HCT116 (cell line): ENCODE data around the gene CLRN3. TPM values are rescaled to one million over a fixed set of nuclear protein-coding genes. Genes with fewer than 3 reads are reported as not detected.

Experiments used
- ATAC-seq: fragments of 200-7000 bp; cut with Tn5 transposase; 2 replicates; pipeline ENCODE4 v1.9.1; 2020; ENCODE audit warnings: mild to moderate bottlenecking, moderate library complexity
- BruUV-seq: library from RNA; stranded (reverse); fragments of 400-500 nt; replicated peaks from 2 replicates; lab custom pipeline; 2021; lab: Mats Ljungman, UMichigan
- CTCF ChIA-PET: fragments of 300-600 bp; sonication (Branson Sonifier 250); formaldehyde crosslinking; loops from one replicate; lab custom pipeline; 2021; ENCODE audit warnings: antibody characterized with exemption; lab: Charles Lee
- POLR2A ChIA-PET: fragments of 300-600, 350-600 bp; sonication (Branson Sonifier 250); formaldehyde crosslinking; loops from one replicate; lab custom pipeline; 2021; ENCODE audit warnings: antibody characterized with exemption; lab: Charles Lee
- RAD21 ChIA-PET, 2 experiments: fragments of 300-600 bp; sonication (Branson Sonifier 250); formaldehyde crosslinking; loops; one replicate each; lab custom pipeline; 2023; ENCODE audit warnings: low total read pairs in 2 of 2; ENCODE audit not compliant: uncharacterized antibody in 2 of 2, unreplicated experiment in 2 of 2, low non-redundant PET in 1 of 2; lab: Charles Lee
- DNase-seq: peaks from one replicate; pipeline ENCODE4 v3.0.0-alpha.2; 2010; ENCODE audit warnings: low read depth, low spot score
- H2AFZ ChIP-seq: fragments of 200-600 bp; shearing (Covaris generic), sonication (generic); 2 replicates; pipeline ENCODE4 v1.6.1; 2017; ENCODE audit warnings: low read depth, mixed run types, mixed read lengths, antibody characterized with exemption, low read length; ENCODE audit not compliant: poor library complexity, severe bottlenecking
- H3K27ac ChIP-seq: 2 replicates; pipeline ENCODE4 v1.5.1; 2012; ENCODE audit warnings: low read depth, low read length
- H3K27me3 ChIP-seq: fragments of 200-600 bp; sonication (generic); 2 replicates; pipeline ENCODE4 v1.6.1; 2016; ENCODE audit warnings: mixed run types, low read length, mixed read lengths; ENCODE audit not compliant: insufficient read depth
- H3K36me3 ChIP-seq, 2 experiments: fragments of 200-500 bp in 1 of 2; fragments of 200-600 bp in 1 of 2; sonication (Bioruptor generic) in 1 of 2; sonication (generic) in 1 of 2; 2 replicates each; pipeline versions ENCODE4 v1.5.1 to v1.6.1; 2014 to 2016; ENCODE audit warnings: low read length in 2 of 2, inconsistent platforms in 1 of 2, mixed read lengths in 1 of 2, mixed run types in 1 of 2; ENCODE audit not compliant: insufficient read depth in 2 of 2, control insufficient read depth in 1 of 2
- H3K4me1 ChIP-seq, 2 experiments: fragments of 200-600 bp in 1 of 2; sonication (generic) in 1 of 2; 2 replicates each; pipeline versions ENCODE4 v1.5.1 to v1.6.1; 2012 to 2017; ENCODE audit warnings: low read length in 2 of 2, inconsistent platforms in 1 of 2, mild to moderate bottlenecking in 1 of 2, mixed read lengths in 1 of 2, mixed run types in 1 of 2, moderate library complexity in 1 of 2; ENCODE audit not compliant: insufficient read depth in 2 of 2, control insufficient read depth in 1 of 2
- H3K4me2 ChIP-seq: fragments of 200-600 bp; sonication (generic); 2 replicates; pipeline ENCODE4 v1.6.1; 2017; ENCODE audit warnings: mixed run types, low read length, mixed read lengths
- H3K4me3 ChIP-seq, 2 experiments: fragments of 200-600 bp in 1 of 2; sonication (generic) in 1 of 2; replicated peaks in 1 of 2; 2 replicates each; pipeline ENCODE4 v1.5.1; 2011 to 2016; ENCODE audit warnings: low read length in 2 of 2, control low read depth in 1 of 2, low read depth in 1 of 2, mild to moderate bottlenecking in 1 of 2, mixed read lengths in 1 of 2, mixed run types in 1 of 2
- H3K79me2 ChIP-seq: fragments of 200-600 bp; sonication (generic); 2 replicates; pipeline ENCODE4 v1.6.1; 2017; ENCODE audit warnings: mild to moderate bottlenecking, mixed run types, low read length, moderate library complexity, mixed read lengths; ENCODE audit not compliant: insufficient read depth
- H3K9ac ChIP-seq: fragments of 200-600 bp; sonication (generic); 2 replicates; pipeline ENCODE4 v1.6.1; 2016; ENCODE audit warnings: low read length, mixed read lengths
- H3K9me2 ChIP-seq: fragments of 200-600 bp; sonication (generic), shearing (Covaris generic); 2 replicates; pipeline ENCODE4 v1.6.1; 2017; ENCODE audit warnings: mixed run types, mild to moderate bottlenecking, moderate library complexity; ENCODE audit not compliant: insufficient read depth
- H3K9me3 ChIP-seq, 2 experiments: fragments of 200-500 bp in 1 of 2; fragments of 200-600 bp in 1 of 2; sonication (Bioruptor generic) in 1 of 2; sonication (generic) in 1 of 2; 2 replicates each; pipeline ENCODE4 v1.6.1; 2014 to 2017; ENCODE audit warnings: low read length in 2 of 2, mixed read lengths in 2 of 2, inconsistent platforms in 1 of 2, low read depth in 1 of 2, mild to moderate bottlenecking in 1 of 2, mixed run types in 1 of 2, moderate library complexity in 1 of 2; ENCODE audit not compliant: control insufficient read depth in 1 of 2, insufficient read depth in 1 of 2
- H4K20me1 ChIP-seq: fragments of 200-600 bp; sonication (generic), shearing (Covaris generic); 2 replicates; pipeline ENCODE4 v1.6.1; 2017; ENCODE audit warnings: mixed run types, mild to moderate bottlenecking, moderate library complexity; ENCODE audit not compliant: insufficient read depth
- EZH2 ChIP-seq: fragments of 200-600 bp; sonication (generic); IDR thresholded peaks from 2 replicates; pipeline ENCODE4 v1.6.1; 2017; ENCODE audit warnings: antibody characterized with exemption, mixed run types
- FOSL1 ChIP-seq: IDR thresholded peaks from 2 replicates; pipeline ENCODE4 v1.6.1; 2012; ENCODE audit warnings: low read depth
- SIN3A ChIP-seq: IDR thresholded peaks from 2 replicates; pipeline ENCODE4 v1.6.1; 2012; ENCODE audit warnings: low read depth
- SRF ChIP-seq: IDR thresholded peaks from 2 replicates; pipeline ENCODE4 v1.6.1; 2012; ENCODE audit warnings: low read depth
- ZNF274 ChIP-seq: fragments of 200-500 bp; sonication (Bioruptor generic); IDR thresholded peaks from 2 replicates; pipeline ENCODE4 v1.6.1; 2014; ENCODE audit warnings: mild to moderate bottlenecking, low read depth, low read length, inconsistent platforms
- intact Hi-C: fragments of 100-400 bp; cut with micrococcal nuclease; formaldehyde crosslinking; loops from 2 replicates; pipeline ENCODE4 v1.10.0; 2022
- total RNA-seq: library from RNA; stranded (reverse); gene quantifications from one replicate; pipeline ENCODE4 v1.2.1, GENCODE V29; 2021; ENCODE audit not compliant: unreplicated experiment

CLRN3 gene
- total RNA-seq, 1 experiment from 2014 or later, result 0.39 TPM

GRCh38 chr10:127883516-127883915 lies 9.2 kb downstream of the CLRN3 start:
- Histone ChIP-seq H4K20me1 (no peaks in the 10 kb centered on the region), H3K9me3 (no peaks in the 10 kb centered on the region), H3K27me3 (no peaks in the 10 kb centered on the region; the same call in 1 of the 2 replicates), H3K4me1 (no peaks in the 10 kb centered on the region), H3K79me2 (no peaks in the 10 kb centered on the region), H3K4me2 (no peak overlapping the region), H3K9me2 (no peaks in the 10 kb centered on the region), H2AFZ (no peak overlapping the region), H3K9ac (no peak overlapping the region), H3K27ac (no peak overlapping the region), H3K4me3 (no peak overlapping the region), H3K36me3 (no peaks in the 10 kb centered on the region)
- no peak for TF ChIP-seq EZH2
- ChIA-PET RAD21 (no interaction called here), CTCF (no interaction called here), POLR2A (no interaction called here)
- ATAC-seq, result no peak
- intact Hi-C loops, result no loop called here
- BruUV-seq, result no TSS peak
- no peak for DNase-seq

DNA sequence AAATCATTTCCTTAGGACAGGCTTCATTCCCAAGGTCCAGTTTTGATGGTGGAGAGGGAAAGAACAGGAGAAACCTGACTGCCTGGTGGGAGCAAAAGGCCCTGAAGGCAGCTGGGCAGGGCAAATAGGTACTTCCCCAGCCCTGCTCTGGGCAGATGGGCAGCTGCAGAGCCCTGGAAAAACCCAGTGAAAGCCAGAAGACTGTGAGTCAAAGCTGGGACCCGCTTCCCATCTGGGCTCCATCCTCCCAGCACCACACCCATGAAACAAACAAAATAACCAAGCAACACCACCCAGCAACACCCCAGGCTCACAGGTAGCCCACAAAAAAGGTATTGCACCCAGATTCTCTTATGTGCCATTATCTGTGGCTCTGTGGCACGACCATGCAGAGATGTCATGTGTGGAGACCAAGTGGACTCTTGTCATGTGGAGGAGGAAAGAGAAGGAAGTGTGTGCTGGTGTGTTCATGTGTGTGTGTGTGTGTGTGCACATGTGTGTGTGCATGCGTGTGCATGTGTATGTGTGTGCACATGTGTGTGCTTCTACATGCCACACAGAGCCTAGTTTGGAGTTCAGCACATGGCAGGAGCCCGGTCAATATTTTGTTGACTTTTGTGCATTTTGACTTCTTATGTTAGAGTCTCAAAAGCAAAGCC lies 9.8 kb downstream of the CLRN3 start:
- no TSS peak for BruUV-seq
- TF ChIP-seq FOSL1 (no peak), SIN3A (no peak), SRF (no peak), ZNF274 (no peak)
- ChIA-PET RAD21 (no interaction called here), POLR2A (no interaction called here), CTCF (no interaction called here)
- Histone ChIP-seq H3K4me1 (no peaks in the 10 kb centered on the region), H3K79me2 (no peaks in the 10 kb centered on the region), H3K4me2 (no peak overlapping the region), H3K27me3 (peaks cover 5% of the 10 kb centered on the region; the same call in 1 of the 2 replicates), H3K27ac (no peak overlapping the region), H3K4me3 (no peak overlapping the region), H3K9ac (no peak overlapping the region), H3K9me2 (no peaks in the 10 kb centered on the region), H3K36me3 (no peaks in the 10 kb centered on the region), H3K9me3 (no peaks in the 10 kb centered on the region), H4K20me1 (no peaks in the 10 kb centered on the region), H2AFZ (no peak overlapping the region)
- DNase-seq, result no peak
- intact Hi-C loops, result no loop called here
- no peak; the same call in 1 of the 2 replicates for ATAC-seq
